ENCODE data around the gene CRYL1. TPM values are rescaled to one million over a fixed set of nuclear protein-coding genes. Genes with fewer than 3 reads are reported as not detected.

Gene CRYL1
- polyA plus RNA-seq, 1 of the 3 experiments (the other 2 are of a cell fraction): 34.8 TPM

- ChIA-PET CTCF (no interaction called here), POLR2A (no interaction called here)
- Histone ChIP-seq H3K79me2 (ENCODE audit: insufficient read depth) (no peaks in the 10 kb centered on the region), H4K20me1 (ENCODE audit: insufficient read depth) (no peaks in the 10 kb centered on the region), H3K36me3 (replicated peaks in 1 of 2; ENCODE audit: control insufficient read depth in 1 of 2, insufficient read depth in 2 of 2, low read length in 1 of 2) (no peaks in the 10 kb centered on the region), H3K4me2 (no peak overlapping the region), H3K4me3 (ENCODE audit: low read depth in 2 of 2, low read length in 1 of 2) (no peak overlapping the region), H3K27ac (ENCODE audit: low read depth in 2 of 2, low read length in 1 of 2) (no peak overlapping the region), H3K4me1 (ENCODE audit: control insufficient read depth in 1 of 2, insufficient read depth in 2 of 2, low read depth in 1 of 2, low read length in 1 of 2) (peaks cover 0 to 9% of the 10 kb centered on the region in 2 experiments; a peak in 1 of 4 replicates), H3K9me3 (no peaks in the 10 kb centered on the region), H3K9ac (no peak overlapping the region), H3K27me3 (ENCODE audit: insufficient read depth) (no peaks in the 10 kb centered on the region), H2AFZ (ENCODE audit: low read depth) (no peak overlapping the region), H3K9me2 (no peaks in the 10 kb centered on the region), H3F3A (replicated peaks; ENCODE audit: insufficient read depth) (peaks cover 7% of the 10 kb centered on the region)
- TF ChIP-seq GABPA (IDR thresholded peaks at IDR 0.05; ENCODE audit: low read depth) (no peak), ELF1 (IDR thresholded peaks at IDR 0.05) (no peak), POLR2AphosphoS5 (IDR thresholded peaks at IDR 0.05; ENCODE audit: low read depth, low read length) (no peak), REST (IDR thresholded peaks at IDR 0.05; ENCODE audit: low read depth, low read length) (no peak), FOSL2 (IDR thresholded peaks at IDR 0.05; ENCODE audit: borderline replicate concordance, low read depth) (no peak), EZH2phosphoT487 (IDR thresholded peaks at IDR 0.05; ENCODE audit: borderline replicate concordance, low read depth) (no peak), RCOR1 (IDR thresholded peaks at IDR 0.05; ENCODE audit: low read length) (no peak), RFX5 (IDR thresholded peaks at IDR 0.05; ENCODE audit: low read length) (no peak)
- DNase-seq: no peak
- WGBS (ENCODE audit: low lambda C conversion rate): 85% methylated on average over 15 of the region's 17 CpGs
These were observed 120.0 kb downstream of the CRYL1 start for GRCh38 chr13:20405691-20406090.

GRCh38 chr13:20404488-20405222 lies 121.0 kb downstream of the CRYL1 start:
- no peak for TF ChIP-seq CHD2 (IDR thresholded peaks at IDR 0.05; ENCODE audit: low read length, partially characterized antibody)
- no peak for TF ChIP-seq MEF2A (IDR thresholded peaks at IDR 0.05; ENCODE audit: borderline replicate concordance, low read depth)
- TF ChIP-seq NFIC (IDR thresholded peaks at IDR 0.05; ENCODE audit: borderline replicate concordance): no peak
- no peak for TF ChIP-seq USF2 (IDR thresholded peaks at IDR 0.05; ENCODE audit: borderline replicate concordance, low read depth, low read length)
- TF ChIP-seq RCOR1 (IDR thresholded peaks at IDR 0.05; ENCODE audit: low read length): no peak
- TF ChIP-seq RFX5 (IDR thresholded peaks at IDR 0.05; ENCODE audit: low read length): no peak
- no peak for TF ChIP-seq IRF3 (IDR thresholded peaks at IDR 0.05; ENCODE audit: low read depth, low read length)
- TF ChIP-seq ELF1 (IDR thresholded peaks at IDR 0.05): no peak
- TF ChIP-seq MXI1 (IDR thresholded peaks at IDR 0.05; ENCODE audit: low read depth, low read length): no peak
- no peak for TF ChIP-seq YY1 (IDR thresholded peaks at IDR 0.05; ENCODE audit: low read depth)
- no peak for TF ChIP-seq SIN3A (IDR thresholded peaks at IDR 0.05; ENCODE audit: borderline replicate concordance, low read depth, low read length)
- TF ChIP-seq POLR2AphosphoS5 (IDR thresholded peaks at IDR 0.05; ENCODE audit: low read depth, low read length): no peak
- no peak for TF ChIP-seq RXRA (IDR thresholded peaks at IDR 0.05; ENCODE audit: borderline replicate concordance, low read depth)
- no peaks in the 10 kb centered on the region for H3K79me2 ChIP-seq (ENCODE audit: insufficient read depth)
- 81% methylated on average over 13 of the region's 13 CpGs for WGBS (ENCODE audit: low lambda C conversion rate)
- H4K20me1 ChIP-seq (ENCODE audit: insufficient read depth): no peaks in the 10 kb centered on the region
- H3K4me1 ChIP-seq (ENCODE audit: control insufficient read depth in 1 of 2, insufficient read depth in 2 of 2, low read depth in 1 of 2, low read length in 1 of 2): peaks cover 0 to 9% of the 10 kb centered on the region in 2 experiments; a peak in 1 of 4 replicates
- no peak overlapping the region for H2AFZ ChIP-seq (ENCODE audit: low read depth)
- no peaks in the 10 kb centered on the region for H3K36me3 ChIP-seq (replicated peaks in 1 of 2; ENCODE audit: control insufficient read depth in 1 of 2, insufficient read depth in 2 of 2, low read length in 1 of 2)
- peaks cover 8% of the 10 kb centered on the region for H3F3A ChIP-seq (replicated peaks; ENCODE audit: insufficient read depth)
- no peaks in the 10 kb centered on the region for H3K9me2 ChIP-seq
- no peaks in the 10 kb centered on the region for H3K27me3 ChIP-seq (ENCODE audit: insufficient read depth)
- no peaks in the 10 kb centered on the region for H3K9me3 ChIP-seq
- ChIA-PET CTCF (interaction anchor here (0.6 kb wide), 1 partner anchor 103 kb away, joined by 3 read pairs; no protein-coding TSS in a partner anchor), POLR2A (no interaction called here)
- H3K4me2 ChIP-seq: no peak overlapping the region
- H3K4me3 ChIP-seq (ENCODE audit: low read depth in 2 of 2, low read length in 1 of 2): no peak overlapping the region
- no peak for DNase-seq
- H3K27ac ChIP-seq (ENCODE audit: low read depth in 2 of 2, low read length in 1 of 2): no peak overlapping the region
- no peak overlapping the region for H3K9ac ChIP-seq

Measured in SK-N-SH (cell line).